ENCODE measurements around the gene OXTR. TPM values are rescaled to one million over a fixed set of nuclear protein-coding genes. Genes with fewer than 3 reads are reported as not detected.

Gene OXTR
- total RNA-seq, 2 donors from 2014 or later: 2.1 to 3.6 TPM

DNA sequence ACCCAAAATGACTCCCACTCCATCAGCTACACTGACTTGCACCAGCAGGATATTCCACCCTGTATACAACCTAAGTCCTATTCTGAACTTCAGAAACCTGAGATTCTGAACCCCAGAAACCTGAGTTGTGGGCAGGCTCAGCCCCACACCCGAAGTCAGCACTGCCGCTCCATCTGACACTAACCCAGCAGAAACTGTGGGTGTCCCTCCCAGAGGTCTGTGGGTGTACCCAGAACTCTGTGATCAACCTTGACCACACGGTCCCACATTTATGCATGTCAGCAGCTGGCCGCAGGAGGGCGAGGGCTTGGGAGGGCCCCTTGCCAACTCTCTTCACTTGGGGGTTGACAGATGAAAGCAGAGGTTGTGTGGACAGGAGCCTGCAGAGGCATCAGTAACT lies 9.3 kb downstream of the OXTR start:
- no peaks in the 10 kb centered on the region for H3K4me1 Mint-ChIP-seq
- no peaks in the 10 kb centered on the region for H3K36me3 Mint-ChIP-seq (ENCODE audit: low read depth)

DNA sequence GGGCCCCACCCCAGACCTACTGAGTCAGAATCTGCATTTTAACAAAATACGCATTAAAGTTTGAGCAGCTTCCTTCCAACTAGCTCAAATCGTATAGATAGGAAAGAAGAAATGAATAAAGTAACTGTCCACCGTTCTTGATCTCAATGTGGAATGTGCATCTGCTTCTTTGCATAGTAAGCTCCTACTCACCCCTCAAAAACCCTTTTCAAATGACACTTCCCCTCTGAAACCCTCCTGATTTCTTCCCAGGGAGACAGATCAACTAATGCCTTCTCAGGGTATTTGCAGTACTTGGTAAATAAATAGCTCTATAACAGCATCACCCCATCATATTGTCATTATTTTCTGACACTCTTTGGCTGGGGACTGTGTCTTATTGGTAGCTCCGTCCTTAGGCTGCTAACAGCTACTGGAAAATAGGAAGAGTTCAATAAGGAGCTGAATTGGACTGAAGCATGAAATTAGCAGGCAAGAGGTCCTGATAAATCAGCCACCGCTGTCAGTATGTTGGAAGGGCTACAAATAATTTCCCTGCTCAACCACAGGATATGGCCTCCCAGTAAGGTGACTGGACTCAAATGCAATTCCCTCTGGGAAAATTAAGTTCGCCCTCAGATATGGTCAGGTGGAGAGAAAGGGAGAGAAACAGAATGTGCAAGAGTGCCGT lies 10.2 kb downstream of the OXTR start:
- H3K27ac Mint-ChIP-seq: no peak overlapping the region
- no peak for ATAC-seq (replicated peaks)
- H3K4me3 Mint-ChIP-seq: no peak overlapping the region
- peaks cover 3% of the 10 kb centered on the region for H3K27me3 Mint-ChIP-seq
- H3K4me1 Mint-ChIP-seq: no peaks in the 10 kb centered on the region
- no peaks in the 10 kb centered on the region for H3K36me3 Mint-ChIP-seq (ENCODE audit: low read depth)
- H3K9me3 Mint-ChIP-seq: no peaks in the 10 kb centered on the region

More for the DNA sequence above, 9.3 kb downstream of the OXTR start:
- Mint-ChIP-seq H3K27me3 (peaks cover 6% of the 10 kb centered on the region), H3K9me3 (no peaks in the 10 kb centered on the region), H3K4me3 (no peak overlapping the region), H3K27ac (no peak overlapping the region)
- no peak for ATAC-seq (replicated peaks)

DNA sequence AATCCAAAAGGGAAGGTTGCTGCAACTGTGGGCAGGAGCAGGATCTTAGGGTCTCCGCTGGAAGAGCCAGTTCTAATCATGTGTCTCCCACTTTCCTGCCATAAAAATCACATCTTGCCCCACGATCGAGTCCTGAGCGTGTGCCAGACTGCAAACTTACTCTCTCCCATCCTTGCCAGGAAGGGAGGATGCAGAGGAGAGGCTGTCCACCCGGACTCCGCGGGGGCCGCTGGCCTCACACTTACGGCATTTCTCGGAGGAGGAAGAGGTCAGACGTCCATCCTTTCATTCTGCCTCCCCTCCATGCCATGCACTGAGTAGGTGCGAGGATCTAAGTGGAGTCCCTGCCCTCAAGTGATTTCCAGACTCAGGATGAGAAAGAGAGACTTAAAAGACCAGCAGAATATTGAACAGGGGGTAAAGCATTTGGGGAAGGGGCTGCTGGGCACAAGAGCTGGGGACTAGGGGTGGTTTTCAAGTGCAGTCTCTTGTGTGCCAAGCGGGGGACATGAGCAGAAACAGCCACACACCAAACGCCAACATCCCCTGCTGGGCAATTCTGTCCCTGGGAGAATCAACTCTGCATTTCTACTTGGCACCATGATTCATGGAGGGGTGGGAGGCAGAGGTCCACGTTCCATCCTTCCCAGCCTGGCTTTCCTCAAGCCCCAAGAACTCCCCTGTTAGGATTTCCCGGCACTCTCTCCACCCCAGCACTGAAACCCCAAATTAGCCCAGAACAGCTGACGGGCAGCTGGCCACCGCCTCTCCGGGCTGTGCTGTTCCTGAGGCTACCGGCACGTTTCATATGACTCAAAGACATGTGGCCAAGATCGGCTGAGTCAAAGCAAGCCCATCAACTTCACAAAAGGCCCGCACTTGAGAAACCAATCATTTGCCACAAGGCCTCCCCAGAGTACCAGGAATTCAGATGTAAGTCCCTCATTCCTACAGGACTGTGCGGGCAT lies 11.6 kb downstream of the OXTR start:
- Mint-ChIP-seq H3K9me3 (no peaks in the 10 kb centered on the region), H3K27me3 (peaks cover 7% of the 10 kb centered on the region), H3K36me3 (ENCODE audit: low read depth) (no peaks in the 10 kb centered on the region), H3K27ac (no peak overlapping the region), H3K4me1 (no peaks in the 10 kb centered on the region), H3K4me3 (no peak overlapping the region)
- no peak for ATAC-seq (replicated peaks)

DNA sequence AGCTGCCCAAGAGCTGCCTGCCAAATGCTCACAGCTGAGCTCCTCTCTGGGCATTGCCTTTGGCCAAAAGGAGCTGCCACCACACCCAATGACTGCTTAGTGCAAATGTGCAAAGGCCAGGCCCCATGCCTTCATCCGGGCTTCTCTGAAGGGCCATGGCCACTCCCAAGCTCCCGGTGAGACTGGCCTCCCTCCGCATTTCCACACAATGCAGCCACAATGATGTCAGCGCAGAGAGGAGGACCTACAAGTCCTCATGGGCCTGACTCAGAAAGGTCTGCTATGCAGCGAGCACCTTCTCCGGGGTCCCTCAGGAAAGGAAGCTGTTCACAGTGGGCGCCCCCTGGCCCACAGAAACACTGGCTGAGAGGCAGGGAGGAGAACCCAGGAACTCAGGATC lies 12.7 kb downstream of the OXTR start:
- H3K27ac Mint-ChIP-seq: no peak overlapping the region
- no peaks in the 10 kb centered on the region for H3K36me3 Mint-ChIP-seq (ENCODE audit: low read depth)
- H3K4me1 Mint-ChIP-seq: no peaks in the 10 kb centered on the region
- no peaks in the 10 kb centered on the region for H3K9me3 Mint-ChIP-seq
- no peak overlapping the region for H3K4me3 Mint-ChIP-seq
- peaks cover 7% of the 10 kb centered on the region for H3K27me3 Mint-ChIP-seq
- no peak for ATAC-seq (replicated peaks)

DNA sequence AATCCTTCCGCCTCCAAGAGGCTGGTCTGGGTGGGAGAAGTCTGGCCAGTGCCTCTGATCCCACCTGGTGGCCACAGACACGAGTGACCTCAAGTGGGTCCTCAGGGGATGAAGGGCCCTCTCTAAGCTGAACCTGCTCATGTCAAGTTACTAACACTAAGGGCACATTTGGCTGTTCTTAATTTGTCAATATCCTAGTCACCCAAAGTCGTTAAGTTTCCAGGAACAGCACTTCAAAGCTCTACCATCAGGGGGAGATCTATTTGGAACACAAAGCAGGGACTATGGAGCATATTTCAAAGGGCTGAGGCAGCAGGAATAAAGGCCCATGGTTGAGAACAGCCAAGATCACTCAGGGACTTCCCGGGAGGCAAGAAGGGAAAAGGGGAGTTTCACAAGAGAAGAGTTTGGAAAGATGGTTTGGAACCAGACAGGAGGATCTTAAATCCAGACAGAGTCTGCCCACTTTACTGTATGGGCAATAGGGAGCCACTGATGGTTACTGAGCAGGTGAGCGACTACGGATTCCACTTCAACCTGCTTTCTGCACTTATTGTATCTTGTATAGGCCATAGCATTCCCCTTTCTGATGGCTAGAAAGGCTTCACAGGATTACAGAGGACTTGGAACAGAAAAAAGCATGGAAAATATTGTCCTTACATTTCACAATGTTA lies 13.7 kb downstream of the OXTR start:
- Mint-ChIP-seq H3K27ac (no peak overlapping the region), H3K4me1 (no peaks in the 10 kb centered on the region), H3K4me3 (no peak overlapping the region), H3K27me3 (peaks cover 7% of the 10 kb centered on the region), H3K9me3 (no peaks in the 10 kb centered on the region), H3K36me3 (ENCODE audit: low read depth) (no peaks in the 10 kb centered on the region)
- ATAC-seq (replicated peaks): no peak

DNA sequence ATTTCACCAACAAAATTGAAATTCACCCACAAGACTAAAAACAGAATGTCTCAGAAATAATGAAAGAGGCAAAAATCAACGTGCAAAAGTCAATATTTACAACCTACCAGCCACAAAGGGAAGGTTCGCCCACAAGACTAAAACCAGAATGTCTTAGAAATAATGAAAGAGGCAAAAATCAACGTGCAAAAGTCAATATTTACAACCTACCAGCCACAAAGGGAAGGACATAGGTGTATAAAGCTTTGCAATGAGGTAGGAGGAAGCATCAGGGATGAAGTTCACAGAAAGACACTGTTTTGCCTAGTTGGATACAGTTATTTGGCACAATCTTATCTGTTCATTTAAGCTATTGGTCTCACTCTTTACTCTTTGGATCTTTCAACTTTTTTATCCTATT lies 14.3 kb downstream of the OXTR start:
- no peak overlapping the region for H3K27ac Mint-ChIP-seq
- H3K9me3 Mint-ChIP-seq: no peaks in the 10 kb centered on the region
- no peak for ATAC-seq (replicated peaks)
- H3K36me3 Mint-ChIP-seq (ENCODE audit: low read depth): no peaks in the 10 kb centered on the region
- H3K4me1 Mint-ChIP-seq: no peaks in the 10 kb centered on the region
- H3K4me3 Mint-ChIP-seq: no peak overlapping the region
- peaks cover 7% of the 10 kb centered on the region for H3K27me3 Mint-ChIP-seq

DNA sequence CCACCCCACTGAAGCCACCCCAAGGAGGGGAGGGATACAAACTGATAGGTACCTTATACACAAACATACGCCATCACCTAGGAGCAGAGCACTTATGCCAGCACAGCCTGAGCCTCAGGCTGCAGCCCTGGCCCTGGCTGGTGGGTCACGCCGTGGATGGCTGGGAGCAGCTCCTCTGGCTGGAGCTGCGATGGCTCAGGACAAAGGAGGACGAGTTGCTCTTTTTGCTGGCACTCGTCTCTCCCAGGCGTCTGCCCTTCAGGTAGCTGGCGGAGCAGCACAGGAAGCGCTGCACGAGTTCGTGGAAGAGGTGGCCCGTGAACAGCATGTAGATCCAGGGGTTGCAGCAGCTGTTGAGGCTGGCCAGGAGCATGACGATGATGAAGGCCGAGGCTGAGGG lies 16.6 kb downstream of the OXTR start:
- no peaks in the 10 kb centered on the region for H3K36me3 Mint-ChIP-seq (ENCODE audit: low read depth)
- H3K27me3 Mint-ChIP-seq: peaks cover 4% of the 10 kb centered on the region
- H3K9me3 Mint-ChIP-seq: no peaks in the 10 kb centered on the region
- H3K4me3 Mint-ChIP-seq: no peak overlapping the region
- H3K27ac Mint-ChIP-seq: no peak overlapping the region
- no peak for ATAC-seq (replicated peaks)
- no peaks in the 10 kb centered on the region for H3K4me1 Mint-ChIP-seq

DNA sequence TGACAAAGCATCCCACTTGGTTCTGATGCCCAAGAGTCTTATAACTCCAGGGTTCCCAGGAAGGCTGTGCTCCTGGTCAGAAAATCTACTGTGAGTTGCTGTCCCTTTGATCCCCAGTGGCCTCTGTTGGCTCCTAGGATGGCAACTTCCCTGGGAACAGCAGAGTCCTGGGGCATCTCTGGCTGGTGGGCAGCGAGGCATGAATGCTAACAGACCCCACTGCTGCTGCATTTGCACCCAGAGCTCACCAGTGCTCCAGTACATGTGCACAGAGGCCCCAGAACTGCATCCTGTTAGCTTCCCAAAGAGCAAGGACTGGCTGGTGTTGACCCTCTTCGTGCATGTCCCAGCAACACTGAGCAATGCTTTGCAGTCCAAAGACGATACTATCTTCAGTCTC lies 20.1 kb downstream of the OXTR start:
- Mint-ChIP-seq H3K4me1 (no peaks in the 10 kb centered on the region), H3K9me3 (no peaks in the 10 kb centered on the region), H3K4me3 (no peak overlapping the region), H3K36me3 (ENCODE audit: low read depth) (no peaks in the 10 kb centered on the region), H3K27me3 (peaks cover 4% of the 10 kb centered on the region), H3K27ac (no peak overlapping the region)
- no peak for ATAC-seq (replicated peaks)

DNA sequence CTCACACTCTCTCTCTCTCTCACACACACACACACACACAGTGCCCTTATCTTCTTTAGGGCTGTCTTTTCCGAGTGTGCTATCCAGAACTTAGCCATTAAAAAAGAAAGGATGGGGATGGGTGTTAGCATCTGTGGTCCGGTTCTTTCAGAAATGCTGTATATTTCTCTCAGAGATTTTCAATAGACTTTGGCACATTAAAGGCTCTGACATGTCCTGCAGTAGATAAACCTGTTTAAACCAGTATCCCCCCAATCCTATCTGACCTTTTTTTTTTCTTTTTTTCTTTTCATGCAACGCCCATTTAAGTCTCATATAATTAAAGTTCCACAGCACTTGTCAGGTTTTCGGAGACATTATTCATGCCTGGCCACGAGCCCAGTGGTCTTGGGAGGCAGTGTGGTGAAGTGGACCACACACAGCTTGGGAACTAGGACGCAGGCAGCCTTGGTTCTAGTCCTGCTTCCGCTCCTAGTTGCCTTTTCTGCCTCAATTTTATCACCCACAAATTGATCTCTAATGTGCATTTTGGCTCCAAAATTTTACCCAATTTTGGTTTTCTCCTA lies 22.6 kb downstream of the OXTR start:
- ATAC-seq (replicated peaks): no peak
- Mint-ChIP-seq H3K4me1 (no peaks in the 10 kb centered on the region), H3K36me3 (ENCODE audit: low read depth) (no peaks in the 10 kb centered on the region), H3K27me3 (peaks cover 3% of the 10 kb centered on the region), H3K27ac (no peak overlapping the region), H3K9me3 (no peaks in the 10 kb centered on the region), H3K4me3 (no peak overlapping the region)

DNA sequence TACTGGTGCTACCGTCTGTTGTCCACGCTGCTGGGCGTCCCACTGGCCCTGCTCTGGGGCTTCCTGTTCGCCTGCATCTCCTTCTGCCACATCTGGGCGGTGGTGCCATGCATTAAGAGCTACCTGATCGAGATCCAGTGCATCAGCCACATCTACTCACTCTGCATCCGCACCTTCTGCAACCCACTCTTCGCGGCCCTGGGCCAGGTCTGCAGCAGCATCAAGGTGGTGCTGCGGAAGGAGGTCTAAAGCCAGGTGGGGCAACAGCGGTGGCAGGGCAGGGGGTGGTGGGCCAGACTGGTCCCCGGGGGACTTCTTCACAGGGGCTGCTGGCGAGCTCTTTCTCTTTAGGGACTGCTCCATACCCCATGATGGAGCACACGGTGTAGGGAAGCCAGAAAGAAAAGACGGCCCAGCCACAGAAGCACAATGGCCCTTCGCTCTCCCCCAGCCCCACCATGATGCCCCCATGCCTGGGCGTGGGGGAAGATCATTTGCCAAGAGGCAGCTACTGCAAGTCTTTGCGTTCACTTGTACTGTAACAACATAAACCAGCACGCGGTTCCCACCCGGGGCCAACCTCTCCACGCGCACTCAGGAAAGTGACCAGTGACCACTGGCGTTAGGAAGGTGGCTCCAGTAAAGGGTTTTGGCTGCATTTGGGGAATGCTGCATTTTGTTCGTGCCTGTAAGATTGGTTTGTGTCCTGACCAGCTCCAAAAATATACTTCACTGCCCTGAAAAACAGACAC lies 23.6 kb downstream of the OXTR start:
- peaks cover 10% of the 10 kb centered on the region for H3K27me3 Mint-ChIP-seq
- no peaks in the 10 kb centered on the region for H3K36me3 Mint-ChIP-seq (ENCODE audit: low read depth)
- no peaks in the 10 kb centered on the region for H3K9me3 Mint-ChIP-seq
- no peaks in the 10 kb centered on the region for H3K4me1 Mint-ChIP-seq
- no peak for ATAC-seq (replicated peaks)
- no peak overlapping the region for H3K4me3 Mint-ChIP-seq
- no peak overlapping the region for H3K27ac Mint-ChIP-seq

DNA sequence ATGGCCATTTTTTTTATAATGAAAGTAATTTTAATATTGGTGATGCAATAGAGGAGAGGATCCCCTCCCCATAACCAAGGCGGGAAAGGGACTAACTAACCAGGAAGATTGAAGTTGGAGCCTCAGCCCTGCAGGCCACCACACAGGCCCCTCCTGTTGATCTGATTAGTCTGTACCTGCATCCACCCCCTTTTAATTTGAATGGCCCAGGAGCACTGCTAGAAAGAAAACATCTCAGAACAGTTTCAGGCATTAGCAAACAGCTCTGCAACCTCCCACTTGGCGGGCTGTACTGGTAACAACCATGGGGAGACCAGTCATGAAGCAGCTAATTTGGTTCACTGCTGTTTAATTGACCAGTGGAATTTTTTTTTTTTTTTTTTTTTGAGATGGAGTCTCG lies 25.5 kb downstream of the OXTR start:
- H3K4me3 Mint-ChIP-seq: no peak overlapping the region
- ATAC-seq (replicated peaks): no peak
- H3K4me1 Mint-ChIP-seq: no peaks in the 10 kb centered on the region
- H3K27ac Mint-ChIP-seq: no peak overlapping the region
- H3K27me3 Mint-ChIP-seq: peaks cover 10% of the 10 kb centered on the region
- no peaks in the 10 kb centered on the region for H3K9me3 Mint-ChIP-seq
- no peaks in the 10 kb centered on the region for H3K36me3 Mint-ChIP-seq (ENCODE audit: low read depth)

DNA sequence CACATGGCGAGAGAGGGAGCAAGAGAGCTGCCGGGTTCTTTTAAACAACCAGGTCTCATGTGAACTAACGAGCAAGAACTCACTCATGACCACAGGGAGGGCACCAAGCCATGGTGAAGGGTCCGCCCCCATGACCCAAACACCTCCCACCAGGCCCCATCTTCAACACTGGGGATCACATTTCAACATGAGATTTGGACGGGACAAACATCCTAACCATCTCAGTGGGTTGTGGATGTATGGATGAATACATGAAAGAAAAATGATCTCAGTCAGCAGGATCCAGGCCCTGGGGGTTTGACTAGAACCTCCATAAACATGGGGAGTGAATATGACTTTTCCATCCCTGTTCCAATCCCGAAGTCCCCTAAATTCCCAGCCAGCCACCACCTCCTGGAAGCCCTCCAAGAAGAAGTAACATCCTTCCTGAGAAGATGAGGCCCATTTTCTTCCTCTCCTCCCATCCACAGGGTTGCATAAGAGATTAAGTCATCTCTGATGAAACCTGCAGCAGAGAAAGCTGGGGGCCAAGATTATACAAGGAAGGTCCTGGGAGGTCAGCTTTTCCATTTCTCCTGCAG lies 26.3 kb downstream of the OXTR start:
- Mint-ChIP-seq H3K4me3 (no peak overlapping the region), H3K4me1 (no peaks in the 10 kb centered on the region), H3K9me3 (no peaks in the 10 kb centered on the region)

DNA sequence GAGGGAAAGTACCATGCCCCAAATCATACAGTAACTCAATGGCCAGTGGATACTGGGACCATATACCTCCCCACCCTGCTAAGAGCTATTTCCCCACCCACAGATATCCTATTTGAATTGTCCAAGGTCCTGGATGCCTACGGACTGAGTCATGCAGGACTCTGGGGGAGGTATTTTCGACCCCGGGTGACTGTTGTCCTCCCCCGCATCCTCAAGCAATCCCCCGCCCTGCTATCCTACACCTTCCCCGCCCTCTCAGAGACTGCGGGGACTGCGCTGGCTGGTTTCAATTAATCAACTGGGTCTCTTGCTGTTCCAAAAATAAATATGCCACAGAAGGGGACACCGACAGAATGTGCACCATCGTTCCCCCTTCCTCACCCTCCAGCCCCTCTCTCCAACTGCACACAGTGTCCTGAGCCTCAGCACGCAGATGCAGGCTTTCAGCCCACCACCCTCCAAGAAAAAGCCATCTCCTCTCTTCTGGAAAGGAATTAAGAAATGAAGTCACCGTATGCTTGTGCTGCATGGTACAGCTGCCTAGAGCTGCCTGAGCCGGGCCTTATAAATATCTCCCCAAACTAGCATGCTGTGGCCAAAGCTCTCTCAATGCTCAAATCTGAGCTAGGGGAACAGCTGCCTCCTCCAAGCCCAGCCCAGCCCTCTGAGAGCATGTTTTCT lies 27.7 kb downstream of the OXTR start:
- ATAC-seq (replicated peaks): no peak
- no peaks in the 10 kb centered on the region for H3K9me3 Mint-ChIP-seq
- H3K27ac Mint-ChIP-seq: no peak overlapping the region
- no peaks in the 10 kb centered on the region for H3K4me1 Mint-ChIP-seq
- H3K4me3 Mint-ChIP-seq: no peak overlapping the region
- no peaks in the 10 kb centered on the region for H3K36me3 Mint-ChIP-seq (ENCODE audit: low read depth)
- H3K27me3 Mint-ChIP-seq: peaks cover 14% of the 10 kb centered on the region

More for the DNA sequence above, 26.3 kb downstream of the OXTR start:
- no peaks in the 10 kb centered on the region for H3K36me3 Mint-ChIP-seq (ENCODE audit: low read depth)
- no peak overlapping the region for H3K27ac Mint-ChIP-seq
- ATAC-seq (replicated peaks): no peak
- H3K27me3 Mint-ChIP-seq: peaks cover 14% of the 10 kb centered on the region
